GM21515 (cell line): ENCODE data around the gene SLC7A8.
"Not testable (repeated sequence)": the region's sequence is repeated elsewhere in the genome, so short reads cannot be mapped to it uniquely, and the experiment has no call there.

Source experiments
- ATAC-seq: cut with Tn5 transposase; IDR thresholded peaks from one replicate; pipeline ENCODE4 v1.9.1; 2021; ENCODE audit not compliant: unreplicated experiment

SLC7A8 gene

DNA sequence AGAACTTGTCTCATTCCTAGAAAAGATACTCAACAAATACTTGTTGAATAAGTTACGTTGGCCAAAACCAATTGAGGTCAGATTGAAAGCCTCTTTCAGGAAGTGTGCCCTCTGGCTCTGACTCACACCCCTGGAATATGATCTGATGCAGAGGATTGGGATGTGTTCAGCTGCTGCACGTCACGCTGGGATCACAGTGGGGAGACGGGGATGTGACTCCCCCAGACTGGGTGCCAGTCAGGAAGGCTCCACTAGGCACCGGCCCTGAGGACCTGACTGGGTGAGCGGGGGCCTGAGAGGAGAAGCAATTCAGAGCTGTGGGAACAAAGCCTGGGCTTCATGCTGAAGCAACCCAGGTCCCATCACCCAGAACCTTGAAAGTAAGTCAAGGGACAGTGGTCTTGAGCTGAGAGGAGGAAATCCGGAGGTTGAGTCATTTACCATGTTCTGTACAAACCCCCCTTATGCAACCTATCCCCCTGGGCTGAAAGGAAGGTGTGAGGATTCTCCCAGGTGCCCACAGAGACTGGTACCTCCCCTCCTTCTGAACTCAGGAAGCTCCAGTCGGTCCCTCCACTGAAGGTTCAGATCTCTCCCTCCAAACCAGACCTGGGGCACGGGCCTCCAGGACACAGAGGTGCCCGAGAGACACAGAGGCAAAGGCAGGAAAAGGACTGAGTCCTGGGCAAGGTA lies 68.3 kb downstream of the SLC7A8 start:
- no peak for ATAC-seq

DNA sequence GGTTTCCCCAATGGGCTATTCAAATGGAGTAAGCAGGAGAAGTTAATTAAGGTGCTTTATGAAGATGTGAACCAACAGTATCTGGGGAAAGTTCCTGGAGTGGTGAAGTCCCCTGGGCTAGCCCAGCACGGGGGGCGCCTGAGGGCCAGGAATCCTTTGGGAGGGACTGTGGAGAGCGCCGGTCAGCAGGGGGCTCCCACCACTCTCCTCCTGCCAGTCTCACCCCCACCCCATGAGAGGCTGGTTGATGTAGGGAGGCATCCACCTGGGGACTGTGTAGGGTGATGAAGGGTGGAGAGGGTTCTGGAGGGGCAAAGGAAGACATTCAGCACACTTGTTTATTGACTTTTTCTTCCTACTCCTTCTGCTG lies 68.8 kb downstream of the SLC7A8 start:
- no peak for ATAC-seq

DNA sequence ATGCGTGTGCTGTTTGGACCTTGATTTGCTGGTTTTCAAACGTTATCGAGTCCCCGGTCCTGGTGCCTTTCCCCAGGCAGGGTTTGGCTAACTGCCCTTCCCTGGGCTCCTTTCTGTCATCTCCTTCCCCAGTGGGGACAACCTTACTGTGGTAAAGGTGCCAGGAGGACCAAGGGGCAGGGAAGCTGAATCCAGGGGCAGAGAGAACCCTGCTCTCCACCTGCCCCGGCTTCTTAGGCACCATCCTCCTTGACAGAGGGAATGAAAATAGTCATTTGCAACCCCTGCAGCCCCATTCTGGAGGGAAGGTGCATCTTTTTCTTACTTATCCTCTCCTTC lies 69.4 kb downstream of the SLC7A8 start:
- no peak for ATAC-seq

DNA sequence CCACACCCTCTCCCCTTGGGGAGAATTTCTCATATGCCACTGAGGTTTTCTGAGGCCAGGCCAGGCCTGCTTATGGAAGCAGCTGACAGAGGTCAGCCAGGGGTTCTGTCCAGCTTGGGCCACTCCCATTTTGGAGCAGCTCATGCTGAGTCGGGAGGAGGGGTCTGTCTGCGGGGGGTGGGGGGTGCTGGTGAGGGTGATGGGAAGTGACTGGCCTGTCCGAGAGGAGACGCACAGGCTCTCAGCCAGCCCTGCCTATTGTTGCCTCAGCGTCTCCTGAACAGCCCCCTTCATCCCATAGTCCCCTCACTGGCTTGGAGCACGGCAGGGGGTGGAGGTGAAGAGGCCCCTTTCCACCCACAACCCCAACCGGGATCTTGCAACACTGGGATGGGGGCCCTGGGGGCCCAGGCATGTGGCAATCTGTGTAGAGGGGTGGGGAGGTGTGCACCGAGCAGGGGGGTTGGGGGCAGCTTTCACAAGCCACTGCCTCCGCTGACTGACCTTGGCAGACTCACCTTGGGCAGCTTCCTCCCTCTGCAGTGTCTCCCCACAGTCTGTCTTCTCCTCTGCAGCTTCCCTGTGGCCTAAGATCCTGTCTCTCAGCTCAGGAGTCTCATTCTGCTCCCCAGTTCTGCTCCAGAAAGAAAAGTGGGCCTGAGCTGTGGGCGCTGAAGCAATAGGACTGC lies 69.9 kb downstream of the SLC7A8 start:
- no peak for ATAC-seq

DNA sequence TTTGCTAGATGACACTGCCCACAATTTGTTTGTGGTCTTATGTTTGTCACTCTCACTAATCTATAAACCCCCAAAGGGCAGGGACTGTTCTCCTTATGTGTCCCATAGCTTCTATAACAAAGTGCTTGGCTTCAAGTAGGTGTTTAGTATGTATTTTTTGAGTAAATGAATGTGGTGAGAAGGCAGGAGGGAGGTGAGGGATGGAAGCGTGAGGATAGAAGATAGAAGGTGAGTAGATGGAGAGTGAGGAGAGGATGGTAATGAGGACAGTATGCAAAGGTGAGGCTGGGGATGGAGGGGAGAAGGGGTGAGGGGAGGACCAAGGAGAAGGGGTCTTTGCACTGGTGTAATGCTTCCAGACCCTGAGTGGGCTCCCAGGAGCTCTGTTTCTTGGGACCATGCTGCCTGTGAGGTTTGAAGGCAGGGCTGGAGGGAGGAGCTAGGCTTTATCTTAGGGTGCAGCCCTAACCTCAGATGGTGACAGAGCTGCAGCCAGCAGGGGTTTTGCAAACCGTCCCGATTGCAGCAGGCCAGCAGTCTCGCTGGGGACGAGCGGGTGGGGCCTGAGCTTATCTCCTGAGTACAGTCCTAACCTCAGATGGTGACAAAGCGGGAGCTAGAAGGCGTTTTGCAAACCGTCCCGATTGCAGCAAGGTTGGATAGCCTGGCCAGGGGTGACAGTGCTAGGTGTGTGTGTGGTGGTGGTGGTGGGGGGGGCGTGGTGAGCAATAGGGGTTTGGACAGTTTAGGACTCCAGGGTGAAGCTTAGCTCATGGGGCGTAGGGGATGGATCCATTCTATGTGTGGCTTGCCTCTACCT lies 70.9 kb downstream of the SLC7A8 start:
- no peak for ATAC-seq

DNA sequence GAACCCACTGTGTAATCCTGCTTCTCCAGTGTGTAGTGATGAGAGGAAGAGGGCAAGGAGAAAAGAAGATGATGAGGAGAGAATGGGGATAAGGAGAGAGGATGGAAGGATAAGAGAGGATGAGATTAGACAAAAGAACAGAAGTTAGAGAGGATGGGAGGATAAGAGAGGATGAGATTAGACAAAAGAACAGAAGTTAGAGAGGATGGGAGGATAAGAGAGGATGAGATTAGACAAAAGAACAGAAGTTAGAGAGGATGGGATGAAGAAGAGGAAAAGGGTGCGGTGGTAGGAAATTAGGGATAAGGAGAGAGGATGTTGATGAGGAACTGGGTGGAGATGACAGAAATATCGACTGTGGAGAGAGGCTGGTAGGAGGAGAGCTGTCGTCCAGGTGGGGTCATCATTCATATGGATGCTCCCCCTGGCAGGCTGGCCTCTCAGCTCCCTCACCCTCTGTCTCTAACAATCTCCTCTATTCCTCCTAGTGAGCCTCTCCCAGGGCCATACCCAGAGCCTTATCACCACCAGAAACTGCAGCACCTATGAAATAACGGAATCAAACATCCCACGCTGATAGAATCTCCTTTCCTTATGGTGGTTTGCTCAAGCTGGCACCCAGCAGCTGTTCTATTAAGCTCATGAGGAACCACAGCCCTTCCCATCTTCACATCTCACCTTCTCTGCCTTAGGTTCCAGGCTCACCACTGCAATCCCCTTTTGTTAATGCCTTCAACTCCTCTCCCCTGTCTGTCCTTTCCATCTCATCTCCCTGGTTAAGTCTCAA lies 72.7 kb downstream of the SLC7A8 start:
- no peak for ATAC-seq

DNA sequence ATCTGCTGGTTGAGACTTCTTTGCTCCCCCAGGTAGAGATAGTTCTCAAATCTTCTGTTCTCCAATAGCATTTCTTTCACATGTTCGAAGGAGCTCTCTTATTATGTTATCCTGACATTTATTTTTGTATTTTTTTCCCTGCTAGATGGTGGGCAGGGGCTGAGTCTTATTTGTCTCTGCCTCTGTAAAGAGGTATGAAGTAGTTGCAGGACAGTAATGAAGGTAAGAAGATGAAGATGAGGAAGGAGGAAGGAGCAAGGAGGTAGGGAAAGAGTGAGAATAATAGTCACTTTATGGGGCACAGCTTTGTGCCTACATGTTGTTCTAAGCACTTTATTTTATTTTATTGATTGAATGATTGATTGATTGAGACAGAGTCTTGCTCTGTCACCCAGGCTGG lies 73.7 kb downstream of the SLC7A8 start:
- no peak for ATAC-seq

DNA sequence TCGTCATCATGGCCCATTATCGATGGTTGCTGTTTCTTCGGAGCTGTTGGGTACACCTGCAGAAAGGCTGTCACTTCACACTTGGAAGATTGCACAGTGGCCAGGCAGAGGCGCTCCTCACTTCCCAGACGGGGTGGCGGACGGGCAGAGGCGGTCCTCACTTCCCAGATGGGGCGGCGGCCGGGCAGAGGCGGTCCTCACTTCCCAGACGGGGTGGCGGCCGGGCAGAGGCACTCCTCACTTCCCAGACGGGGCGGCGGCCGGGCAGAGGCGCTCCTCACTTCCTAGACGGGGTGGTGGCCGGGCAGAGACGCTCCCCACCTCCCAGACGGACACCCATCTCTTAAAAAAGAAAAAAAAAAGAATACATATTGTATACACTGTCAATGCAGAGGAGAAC lies 75.3 kb downstream of the SLC7A8 start:
- ATAC-seq, result not testable (repeated sequence)

DNA sequence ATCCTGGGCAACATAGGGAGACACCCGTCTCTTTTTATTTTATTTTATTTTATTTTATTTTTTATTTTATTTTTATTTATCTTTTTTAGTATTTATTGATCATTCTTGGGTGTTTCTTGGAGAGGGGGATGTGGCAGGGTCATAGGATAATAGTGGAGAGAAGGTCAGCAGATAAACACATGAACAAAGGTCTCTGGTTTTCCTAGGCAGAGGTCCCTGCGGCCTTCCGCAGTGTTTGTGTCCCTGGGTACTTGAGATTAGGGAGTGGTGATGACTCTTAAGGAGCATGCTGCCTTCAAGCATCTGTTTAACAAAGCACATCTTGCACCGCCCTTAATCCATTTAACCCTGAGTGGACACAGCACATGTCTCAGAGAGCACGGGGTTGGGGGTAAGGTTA lies 75.8 kb downstream of the SLC7A8 start:
- ATAC-seq, result not testable (repeated sequence)

DNA sequence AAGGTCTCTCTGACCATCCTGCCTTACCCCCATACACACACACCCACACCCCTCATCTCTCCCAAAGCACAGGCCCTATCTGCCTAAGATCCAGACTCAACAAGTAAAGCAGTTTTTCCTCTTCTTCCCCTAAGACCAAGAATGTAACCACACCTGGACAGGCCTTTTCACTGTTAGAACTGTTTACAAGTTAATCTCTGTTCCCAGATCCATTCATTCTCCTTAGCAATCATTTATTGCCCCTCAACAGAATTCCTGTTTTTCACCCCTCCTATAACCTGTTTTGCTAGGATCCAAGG lies 76.8 kb downstream of the SLC7A8 start:
- ATAC-seq, result no peak

DNA sequence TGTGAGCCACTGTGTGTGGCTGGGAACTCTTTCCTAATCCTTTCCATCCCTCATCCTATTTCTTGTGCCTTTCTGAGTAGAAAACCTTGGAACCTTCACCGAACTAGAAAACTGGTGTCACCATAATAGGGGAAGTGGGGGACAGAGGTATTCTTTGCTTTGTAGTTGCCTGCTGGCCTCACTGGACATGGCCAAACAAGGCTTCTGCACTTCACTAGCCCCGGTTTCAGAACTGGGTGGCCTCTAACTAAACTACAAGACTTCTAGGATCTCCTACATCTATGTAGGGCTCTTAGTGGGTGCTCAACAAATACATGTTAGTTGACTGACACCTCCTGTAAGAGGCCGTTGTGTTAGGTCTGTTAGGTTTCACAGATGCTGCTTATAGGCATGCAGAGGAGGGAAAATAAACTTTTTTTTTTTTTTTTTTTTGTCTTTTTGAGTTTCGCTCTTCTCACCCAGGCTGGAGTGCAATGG lies 78.1 kb downstream of the SLC7A8 start:
- no peak for ATAC-seq

DNA sequence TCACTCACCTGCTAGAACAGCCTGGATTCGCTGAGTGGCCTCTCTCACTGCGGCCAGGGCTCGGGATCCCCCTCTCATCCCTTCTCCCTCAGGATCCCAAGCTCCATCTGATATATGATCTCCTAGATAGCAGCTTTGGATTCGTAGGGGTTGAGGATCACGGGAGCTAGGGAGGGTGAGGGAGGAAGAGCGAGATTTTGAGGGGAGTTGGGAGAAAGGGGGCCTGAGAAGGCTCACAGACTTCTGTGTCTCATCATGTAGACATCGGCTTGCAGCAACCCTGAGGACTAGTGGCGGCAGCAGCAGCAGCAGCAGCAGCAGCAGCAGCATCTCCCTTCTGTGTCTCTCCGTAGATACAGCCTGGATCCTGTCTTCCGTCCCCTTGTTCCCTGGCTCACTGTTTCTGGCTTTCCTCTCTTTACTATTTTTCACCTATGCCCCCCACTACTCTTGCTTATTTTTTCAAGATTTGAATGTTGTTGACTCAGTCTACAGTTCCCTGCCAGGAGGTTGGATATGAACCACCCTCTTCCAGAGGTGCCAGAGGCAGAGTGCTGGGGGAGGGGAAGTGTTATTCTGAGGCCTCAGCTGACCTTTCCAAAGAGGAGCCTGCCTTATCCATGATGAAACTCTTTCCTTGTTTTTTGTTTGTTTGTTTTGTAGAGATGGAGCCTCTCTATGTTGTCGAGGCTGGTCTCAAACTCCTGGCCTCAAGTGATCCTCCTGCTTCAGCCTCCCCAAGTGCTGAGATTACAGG lies 78.7 kb downstream of the SLC7A8 start, which contains the start of gene CIROP:
Gene CIROP (minus strand): TSS at position 399 of the 757 bp plus-strand sequence. CDS start 69 bp downstream, at position 330.
- ATAC-seq, result no peak

DNA sequence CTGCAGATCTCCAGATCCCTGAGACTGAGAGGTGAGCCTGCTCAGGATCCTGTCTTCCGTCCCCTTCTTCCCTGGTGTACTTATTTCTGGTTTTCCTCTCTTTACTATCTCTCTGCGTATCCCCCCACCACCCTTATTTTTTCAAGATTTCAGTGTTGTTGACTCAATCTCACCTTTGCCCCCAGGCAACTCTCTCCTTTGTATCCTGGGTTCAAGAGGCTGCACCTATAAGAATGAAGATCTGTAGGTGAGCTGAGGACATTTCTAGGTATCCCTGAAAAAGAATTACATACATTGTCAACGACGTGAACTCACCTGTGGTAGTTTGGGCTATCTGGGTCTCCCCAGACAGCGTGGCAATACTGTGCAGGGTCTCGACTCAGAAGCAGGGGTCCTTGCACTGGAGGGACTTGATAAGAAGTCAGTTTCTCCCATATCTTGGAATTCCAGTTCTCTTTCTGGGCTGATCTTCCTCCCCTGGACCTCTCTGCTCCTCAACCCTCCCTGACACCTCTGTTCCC lies 79.3 kb downstream of the SLC7A8 start:
- no peak for ATAC-seq

DNA sequence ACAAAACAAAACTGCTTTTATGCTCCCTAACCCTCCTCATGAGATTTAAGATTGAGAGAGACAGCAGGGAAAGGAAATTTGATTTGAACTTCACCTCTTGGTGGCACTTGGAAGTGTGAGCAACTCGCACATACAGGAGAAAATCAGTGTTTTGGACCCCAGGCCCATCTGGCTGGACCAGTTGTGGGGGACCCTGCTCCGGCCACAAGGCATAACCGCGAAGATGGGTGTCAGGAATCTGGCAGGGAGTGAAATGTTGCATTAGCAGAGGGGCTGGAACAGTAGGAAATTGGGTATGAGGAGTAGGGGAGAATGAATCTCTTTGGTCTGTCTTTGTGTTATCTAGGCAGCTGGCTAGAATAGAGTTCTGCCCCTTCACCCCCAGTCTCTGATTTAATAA lies 79.9 kb downstream of the SLC7A8 start:
- ATAC-seq, result no peak

DNA sequence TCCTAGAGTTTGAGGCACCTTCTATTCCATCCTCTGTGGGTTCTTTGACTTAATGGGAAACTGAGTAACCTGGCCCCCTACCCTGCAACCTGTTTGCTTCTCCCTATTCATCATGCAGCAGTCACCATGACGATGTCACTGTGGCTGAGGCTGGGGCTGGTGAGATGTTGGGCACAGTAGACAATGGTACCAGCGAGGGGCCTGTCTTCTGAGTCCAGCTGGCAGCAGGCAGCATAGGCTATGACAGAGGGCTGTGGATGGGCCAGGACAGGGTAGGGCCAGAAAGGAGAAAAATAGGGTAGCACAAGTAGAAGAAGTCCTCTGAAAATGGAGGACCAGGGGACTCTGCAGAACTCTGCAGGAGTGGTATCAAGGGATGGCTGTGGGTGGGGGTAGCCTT lies 80.7 kb downstream of the SLC7A8 start:
- no peak for ATAC-seq

DNA sequence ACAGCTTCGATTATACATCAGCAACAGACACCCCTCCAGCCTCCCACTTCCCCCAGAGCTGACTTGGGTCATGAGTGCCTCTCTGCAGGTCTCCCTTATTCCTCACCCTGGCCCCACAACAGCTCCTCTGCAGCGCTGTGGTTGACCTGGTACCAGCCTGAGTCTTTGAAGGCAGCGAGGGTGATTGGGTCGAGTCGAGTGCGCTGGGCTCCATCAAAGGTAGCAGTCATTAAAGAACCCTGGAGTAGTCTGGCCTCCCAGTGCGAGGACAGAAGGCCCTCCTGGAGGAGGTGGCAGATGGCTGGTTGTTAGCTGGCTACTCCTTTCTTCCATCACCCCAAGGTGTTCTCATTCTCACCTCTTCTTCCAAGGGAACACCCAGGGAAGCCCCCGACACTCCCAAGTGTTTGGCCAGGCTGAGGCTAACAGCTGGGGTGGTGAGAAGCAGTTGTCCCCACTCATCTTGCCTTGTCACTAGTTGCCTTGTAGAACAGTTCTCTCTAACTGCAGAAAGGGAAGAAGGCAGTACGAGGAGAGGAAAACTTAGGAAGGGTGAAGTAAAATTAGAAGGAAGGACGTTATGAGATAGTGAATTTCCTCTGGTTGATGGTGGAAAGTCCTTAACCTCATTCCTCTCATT lies 81.4 kb downstream of the SLC7A8 start:
- ATAC-seq, result no peak

DNA sequence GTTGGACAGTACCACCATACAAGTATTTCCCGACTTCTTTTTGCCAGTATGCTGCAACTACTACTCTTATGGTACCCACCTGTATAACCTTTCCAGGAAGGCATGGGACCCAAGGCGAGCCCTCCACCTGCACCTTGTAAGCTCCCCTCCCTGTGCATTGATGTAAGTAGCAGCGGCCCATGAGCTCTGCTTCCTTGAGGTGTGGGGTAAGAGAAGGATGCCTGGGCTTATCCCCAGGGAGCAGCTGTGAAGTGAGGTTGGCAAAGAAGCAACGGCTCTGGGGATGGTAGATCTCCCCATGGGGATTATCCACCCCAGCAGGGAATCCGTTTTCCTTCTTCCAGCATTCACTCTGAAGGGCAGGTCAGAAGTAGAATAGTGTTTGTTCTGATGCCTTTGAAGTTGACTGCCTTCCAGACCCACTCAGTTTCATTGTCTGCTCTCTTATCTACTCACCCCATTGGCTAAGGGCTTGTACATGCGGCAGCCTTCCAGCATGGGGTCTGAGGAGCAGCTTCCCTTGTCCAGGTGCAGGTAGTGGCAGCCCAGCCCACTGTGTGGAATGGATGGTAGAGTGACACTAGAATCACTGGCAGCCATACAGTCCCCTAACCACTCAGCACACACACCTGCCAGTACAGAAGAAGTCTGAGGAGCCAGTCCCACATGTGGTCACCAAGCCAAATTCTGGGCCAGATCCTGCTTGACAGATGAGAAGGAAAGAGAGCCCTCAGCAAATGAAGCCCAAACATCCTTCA lies 82.1 kb downstream of the SLC7A8 start:
- ATAC-seq, result no peak

DNA sequence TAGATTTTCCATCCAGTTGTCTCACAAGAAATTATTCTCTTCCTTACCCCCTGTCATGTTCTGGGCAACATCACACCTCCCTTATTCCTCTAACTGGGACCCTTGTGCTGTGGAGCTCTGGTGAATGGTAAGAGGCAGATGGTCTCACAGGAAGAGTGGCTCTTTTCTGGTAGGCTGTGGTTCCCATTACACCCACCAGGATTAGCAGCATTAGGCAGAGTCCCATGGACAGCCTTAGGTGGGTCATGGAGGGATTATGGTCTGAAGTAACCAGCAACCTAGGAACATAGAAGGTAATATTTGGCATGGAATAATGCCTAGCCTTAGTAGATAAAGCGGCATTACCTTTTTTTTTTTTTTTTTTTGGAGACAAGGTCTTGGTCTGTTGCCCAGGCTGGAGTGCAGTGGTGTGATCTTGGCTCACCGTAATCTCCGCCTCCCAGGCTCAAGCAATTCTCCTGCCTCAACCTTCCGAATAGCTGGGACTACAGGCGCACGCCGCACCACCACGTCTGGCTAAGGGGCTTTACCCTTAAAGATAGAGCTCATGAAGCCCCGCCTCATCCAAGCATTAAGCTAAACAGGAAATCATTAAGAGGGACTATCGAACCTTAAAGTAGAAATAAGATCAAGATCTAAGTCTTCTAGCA lies 84.1 kb downstream of the SLC7A8 start:
- no peak for ATAC-seq

DNA sequence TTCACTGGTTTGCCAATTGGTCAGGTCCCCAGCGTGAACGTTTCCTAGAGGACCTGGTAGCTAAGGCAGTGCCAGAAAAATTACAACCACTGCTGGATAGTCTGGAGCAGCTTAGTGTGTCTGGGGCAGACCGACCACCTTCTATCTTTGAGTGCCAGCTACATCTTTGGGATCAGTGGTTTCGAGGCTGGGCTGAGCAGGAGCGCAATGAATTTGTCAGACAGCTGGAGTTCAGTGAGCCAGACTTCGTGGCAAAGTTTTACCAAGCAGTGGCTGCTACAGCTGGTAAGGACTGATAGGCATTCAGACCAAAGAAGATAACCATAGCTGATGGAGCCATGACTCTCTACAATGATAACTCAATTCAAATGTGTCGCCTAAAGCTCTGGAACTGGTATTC lies 85.7 kb downstream of the SLC7A8 start:
- no peak for ATAC-seq
